Ascending aorta (tissue), 2 donors: ENCODE measurements around the gene TSGA10. TPM values are rescaled to one million over a fixed set of nuclear protein-coding genes. Genes with fewer than 3 reads are reported as not detected.

ENCODE experiments used
- DNase-seq, 2 donors: peaks; one replicate each; pipeline ENCODE4 v3.0.0-alpha.2; 2019; ENCODE audit warnings: low spot score in 2 of 2
- H3K27ac ChIP-seq, 2 donors: fragments of 200-600 bp; sonication (generic); one replicate each; pipeline ENCODE4 v1.5.1; 2016 to 2017; ENCODE audit warnings: mild to moderate bottlenecking in 1 of 2
- H3K27me3 ChIP-seq: fragments of 200-600 bp; sonication (generic); one replicate; pipeline ENCODE4 v1.5.1; 2017
- H3K36me3 ChIP-seq, 2 donors: fragments of 200-600 bp; sonication (generic); one replicate each; pipeline ENCODE4 v1.5.1; 2016
- H3K4me1 ChIP-seq, 2 donors: fragments of 200-600 bp; sonication (generic); one replicate each; pipeline ENCODE4 v1.5.1; 2016 to 2017; ENCODE audit warnings: mild to moderate bottlenecking in 1 of 2
- H3K4me3 ChIP-seq, 2 donors: fragments of 200-600 bp; sonication (generic); one replicate each; pipeline ENCODE4 v1.5.1; 2016 to 2017; ENCODE audit warnings: mild to moderate bottlenecking in 1 of 2
- H3K9me3 ChIP-seq, 2 donors: fragments of 200-600 bp; sonication (generic); one replicate each; pipeline ENCODE4 v1.5.1; 2016
- intact Hi-C: fragments of 100-400 bp; cut with DNase I; formaldehyde crosslinking; loops from one replicate; pipeline ENCODE4 v1.15.1; 2023
- total RNA-seq: library from RNA; depleted of rRNA; stranded (reverse); fragments of >200 nt; gene quantifications from one replicate; pipeline ENCODE4 v1.1.0, GENCODE V29; 2016
- TF ChIP-seq, protein P1 (sequence below), 3 experiments: fragments of 200-600 bp in 2 of 3; fragments of 450-650 bp in 1 of 3; sonication (generic) in 2 of 3; IDR thresholded peaks; one replicate each; pipeline ENCODE4 v1.5.1; 2016 to 2019; ENCODE audit warnings: antibody characterized with exemption in 3 of 3, mild to moderate bottlenecking in 1 of 3, moderate library complexity in 1 of 3

TSGA10 gene
- total RNA-seq, 1 donor from 2014 or later: not detected

DNA sequence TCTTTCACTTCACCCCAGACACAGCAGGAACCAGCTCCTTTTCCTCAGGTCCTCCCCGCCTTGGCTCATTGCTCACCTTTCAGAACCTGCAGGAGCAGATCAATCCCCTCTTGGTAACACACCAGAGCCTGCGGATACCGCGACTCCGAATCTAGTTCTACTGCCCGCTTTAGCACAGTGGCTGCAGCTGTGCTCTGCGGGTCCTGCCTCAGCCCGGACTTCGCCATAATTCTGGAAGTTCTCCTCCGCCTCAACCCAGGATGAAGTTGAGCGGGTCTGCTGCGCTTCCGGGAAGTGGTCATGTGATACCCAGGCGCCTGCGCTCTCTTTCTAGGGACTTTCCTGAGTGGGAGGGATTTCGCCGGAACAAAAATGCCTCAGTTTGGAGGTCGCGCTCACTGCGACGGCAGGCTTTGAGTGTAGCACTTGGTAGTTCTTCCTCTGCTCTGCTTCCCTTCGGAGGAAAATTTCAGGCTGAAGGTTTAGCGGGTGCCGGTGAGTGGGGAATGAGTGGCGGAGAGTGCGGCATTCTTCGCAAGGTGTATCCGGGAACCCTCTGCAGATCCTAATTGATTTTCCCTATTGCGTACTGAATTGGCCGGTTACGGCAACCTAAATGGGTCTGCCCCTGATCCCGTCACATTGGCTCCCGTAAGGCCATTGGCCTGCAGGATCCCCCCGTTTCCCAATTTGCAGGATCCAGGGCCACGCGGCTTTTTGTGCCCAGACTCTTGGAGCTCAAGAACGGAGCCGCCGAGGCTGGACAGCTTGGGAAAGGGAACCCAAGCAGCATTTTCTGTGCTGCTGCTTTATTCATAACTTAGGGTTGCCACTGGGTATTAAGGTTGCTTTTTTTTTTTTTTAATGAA, 26.2 kb upstream of the TSGA10 start, which contains the start of the genes MITD1 and MRPL30:
Gene MITD1, minus strand, starts transcription at position 304 of the 869 bp plus-strand sequence. Its CDS starts 77 bp downstream, at position 227.
Gene MRPL30, plus strand, starts transcription at position 430 of the 869 bp plus-strand sequence. CDS start 5,020 bp downstream, outside the sequence.
- H3K9me3 ChIP-seq: no peaks in the 10 kb centered on the region
- peak within 1 kb of the TSS; percentile 66 to 70 for H3K27ac ChIP-seq
- H3K4me1 ChIP-seq: peaks cover 0 to 20% of the 10 kb centered on the region in 2 donors
- TF ChIP-seq, protein P1, sequence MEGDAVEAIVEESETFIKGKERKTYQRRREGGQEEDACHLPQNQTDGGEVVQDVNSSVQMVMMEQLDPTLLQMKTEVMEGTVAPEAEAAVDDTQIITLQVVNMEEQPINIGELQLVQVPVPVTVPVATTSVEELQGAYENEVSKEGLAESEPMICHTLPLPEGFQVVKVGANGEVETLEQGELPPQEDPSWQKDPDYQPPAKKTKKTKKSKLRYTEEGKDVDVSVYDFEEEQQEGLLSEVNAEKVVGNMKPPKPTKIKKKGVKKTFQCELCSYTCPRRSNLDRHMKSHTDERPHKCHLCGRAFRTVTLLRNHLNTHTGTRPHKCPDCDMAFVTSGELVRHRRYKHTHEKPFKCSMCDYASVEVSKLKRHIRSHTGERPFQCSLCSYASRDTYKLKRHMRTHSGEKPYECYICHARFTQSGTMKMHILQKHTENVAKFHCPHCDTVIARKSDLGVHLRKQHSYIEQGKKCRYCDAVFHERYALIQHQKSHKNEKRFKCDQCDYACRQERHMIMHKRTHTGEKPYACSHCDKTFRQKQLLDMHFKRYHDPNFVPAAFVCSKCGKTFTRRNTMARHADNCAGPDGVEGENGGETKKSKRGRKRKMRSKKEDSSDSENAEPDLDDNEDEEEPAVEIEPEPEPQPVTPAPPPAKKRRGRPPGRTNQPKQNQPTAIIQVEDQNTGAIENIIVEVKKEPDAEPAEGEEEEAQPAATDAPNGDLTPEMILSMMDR (IDR thresholded peaks at IDR 0.05): no peak
- intact Hi-C loops: loop anchor here (1.0 to 2.0 kb wide), 4 partner anchors 26 to 310 kb away; partner anchors contain the start of genes C2orf15, LIPT1, REV1 and TSGA10
- DNase-seq: peak; percentile 72 to 95
- no peaks in the 10 kb centered on the region for H3K36me3 ChIP-seq
- H3K27me3 ChIP-seq: no peaks in the 10 kb centered on the region
- H3K4me3 ChIP-seq: peak within 1 kb of the TSS; percentile 65 to 89

GRCh38 chr2:99171377-99172140, 16.8 kb upstream of the TSGA10 start:
- intact Hi-C loops: no loop called here
- DNase-seq: no peak

GRCh38 chr2:99169534-99169933, 14.8 kb upstream of the TSGA10 start:
- Histone ChIP-seq H3K4me3 (no peak overlapping the region), H3K27ac (no peak overlapping the region), H3K4me1 (no peaks in the 10 kb centered on the region), H3K9me3 (no peaks in the 10 kb centered on the region), H3K36me3 (peaks cover 27 to 67% of the 10 kb centered on the region in 2 donors), H3K27me3 (no peaks in the 10 kb centered on the region)
- intact Hi-C loops: no loop called here
- TF ChIP-seq, protein P1 (IDR thresholded peaks at IDR 0.05): no peak
- DNase-seq: no peak

More at GRCh38 chr2:99171377-99172140, 16.8 kb upstream of the TSGA10 start:
- Histone ChIP-seq H3K4me1 (no peaks in the 10 kb centered on the region), H3K4me3 (no peak overlapping the region), H3K27ac (no peak overlapping the region), H3K27me3 (no peaks in the 10 kb centered on the region), H3K9me3 (no peaks in the 10 kb centered on the region), H3K36me3 (peaks cover 27 to 62% of the 10 kb centered on the region in 2 donors)
- TF ChIP-seq, protein P1 (IDR thresholded peaks at IDR 0.05): no peak

GRCh38 chr2:99166218-99166617, 11.5 kb upstream of the TSGA10 start:
- H3K27me3 ChIP-seq: no peaks in the 10 kb centered on the region
- no peaks in the 10 kb centered on the region for H3K4me1 ChIP-seq
- intact Hi-C loops: no loop called here
- H3K36me3 ChIP-seq: peaks cover 14 to 44% of the 10 kb centered on the region in 2 donors
- no peak for DNase-seq
- TF ChIP-seq, protein P1 (IDR thresholded peaks at IDR 0.05): no peak
- no peak overlapping the region for H3K4me3 ChIP-seq
- H3K9me3 ChIP-seq: no peaks in the 10 kb centered on the region
- no peak overlapping the region for H3K27ac ChIP-seq

DNA sequence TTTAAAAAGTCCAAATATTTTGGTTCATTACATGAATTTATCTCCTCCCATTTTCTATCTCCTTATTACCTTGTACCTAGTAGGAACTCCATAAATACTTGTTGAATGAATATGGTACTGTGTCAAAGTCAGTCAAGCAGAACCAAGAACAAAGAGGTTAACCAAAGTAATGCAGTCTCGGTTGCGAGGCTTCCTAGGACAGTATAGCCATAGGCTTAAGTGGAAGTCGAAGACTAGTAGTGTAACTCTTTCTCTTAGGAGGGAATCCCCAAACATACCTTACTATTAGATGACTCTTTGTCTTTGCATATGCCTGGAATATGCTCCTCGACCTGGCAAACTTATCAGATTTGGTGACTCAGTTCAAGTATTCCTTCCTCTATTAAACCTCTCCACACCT, 4.9 kb upstream of the TSGA10 start:
- no peak overlapping the region for H3K27ac ChIP-seq
- H3K4me1 ChIP-seq: peaks cover 0 to 9% of the 10 kb centered on the region in 2 donors
- intact Hi-C loops: loop anchor here (10.0 kb wide), 3 partner anchors 555 to 1495 kb away; partner anchors contain the start of genes ACTR1B, C2orf92, COA5 and UNC50
- no peak overlapping the region for H3K4me3 ChIP-seq
- no peaks in the 10 kb centered on the region for H3K27me3 ChIP-seq
- H3K36me3 ChIP-seq: peaks cover 12 to 24% of the 10 kb centered on the region in 2 donors
- DNase-seq: no peak
- H3K9me3 ChIP-seq: no peaks in the 10 kb centered on the region
- TF ChIP-seq, protein P1 (IDR thresholded peaks at IDR 0.05): no peak
